HepG2 (cell line): ENCODE data around the gene SMAP1. TPM values are rescaled to one million over a fixed set of nuclear protein-coding genes. Genes with fewer than 3 reads are reported as not detected.
A peak's percentile ranks its signal among the peaks of the same experiment; 100 is the strongest.

Source experiments
- ATAC-seq: fragments of 200-7000 bp; cut with Tn5 transposase; 3 replicates; pipeline ENCODE4 v1.9.1; 2020; ENCODE audit warnings: mild to moderate bottlenecking, moderate library complexity
- BruUV-seq: library from RNA; stranded (reverse); fragments of 400-500 nt; replicated peaks from 2 replicates; lab custom pipeline; 2021; lab: Mats Ljungman, UMichigan
- CTCF ChIA-PET: fragments of 300-600 bp; formaldehyde crosslinking; extraction: SDS; loops from one replicate; lab custom pipeline; 2021; ENCODE audit warnings: low total read pairs, inconsistent platforms, low intra/inter-chr PET ratio; lab: Yijun Ruan, JAX
- POLR2A ChIA-PET: fragments of 350-600 bp; sonication (Branson Sonifier 250); formaldehyde crosslinking; loops from one replicate; lab custom pipeline; 2020; ENCODE audit warnings: antibody characterized with exemption, inconsistent platforms; lab: Yijun Ruan, JAX
- DNase-seq: peaks from one replicate; pipeline ENCODE4 v3.0.0-alpha.2; 2015; ENCODE audit warnings: low spot score
- FAIRE-seq: peaks from 3 replicates; lab custom pipeline; 2011; peaks lifted over from hg19 to GRCh38; lab: Jason Lieb, UNC
- H2AFZ ChIP-seq: one replicate; pipeline ENCODE4 v1.6.1; 2011; ENCODE audit warnings: low read length, inconsistent platforms
- H3K27ac ChIP-seq: fragments of 300-600 bp; 3 replicates; pipeline ENCODE4 v1.8.0; 2011; ENCODE audit warnings: mixed run types, mild to moderate bottlenecking, mixed read lengths, low read length, inconsistent platforms; ENCODE audit not compliant: insufficient read depth; ENCODE audit errors: extremely low read length
- H3K27me3 ChIP-seq, 2 experiments: fragments of 200-600 bp in 1 of 2; 2 replicates in 1 of 2; 3 replicates in 1 of 2; pipeline versions ENCODE4 v1.6.0 to v1.8.0; 2011; ENCODE audit warnings: low read length in 2 of 2, mild to moderate bottlenecking in 2 of 2, moderate library complexity in 2 of 2, inconsistent platforms in 1 of 2; ENCODE audit not compliant: insufficient read depth in 2 of 2, control insufficient read depth in 1 of 2
- H3K36me3 ChIP-seq, 2 experiments: fragments of 200-600 bp in 1 of 2; replicated peaks in 1 of 2; 2 replicates in 1 of 2; 3 replicates in 1 of 2; pipeline versions ENCODE4 v1.5.1 to v1.8.0; 2011; ENCODE audit warnings: low read length in 2 of 2, inconsistent platforms in 1 of 2; ENCODE audit not compliant: insufficient read depth in 2 of 2, control insufficient read depth in 1 of 2
- H3K4me1 ChIP-seq: 2 replicates; pipeline ENCODE4 v1.5.1; 2012; ENCODE audit warnings: low read length, inconsistent platforms; ENCODE audit not compliant: insufficient read depth
- H3K4me2 ChIP-seq: 2 replicates; pipeline ENCODE4 v1.6.0; 2011; ENCODE audit warnings: low read depth, low read length, inconsistent platforms
- H3K4me3 ChIP-seq, 3 experiments: fragments of 200-600 bp in 1 of 3; sonication (generic), shearing (Covaris generic) in 1 of 3; replicated peaks in 1 of 3; 2 replicates each; pipeline ENCODE4 v1.5.1; 2011 to 2016; ENCODE audit warnings: low read length in 3 of 3, inconsistent platforms in 2 of 3, low read depth in 2 of 3, mild to moderate bottlenecking in 2 of 3, control low read depth in 1 of 3, mixed read lengths in 1 of 3; ENCODE audit not compliant: insufficient read depth in 1 of 3
- H3K79me2 ChIP-seq: one replicate; pipeline ENCODE4 v1.6.1; 2011; ENCODE audit warnings: low read length, inconsistent platforms; ENCODE audit not compliant: insufficient read depth
- H3K9ac ChIP-seq: 2 replicates; pipeline ENCODE4 v1.6.0; 2011; ENCODE audit warnings: mild to moderate bottlenecking, low read depth, low read length, inconsistent platforms; ENCODE audit not compliant: insufficient read depth
- H3K9me3 ChIP-seq: 2 replicates; pipeline ENCODE4 v1.5.1; 2012; ENCODE audit warnings: mild to moderate bottlenecking, low read length
- H4K20me1 ChIP-seq: 2 replicates; pipeline ENCODE4 v1.6.0; 2011; ENCODE audit warnings: inconsistent platforms, mild to moderate bottlenecking, low read length, moderate library complexity; ENCODE audit not compliant: insufficient read depth
- HOXD1 ChIP-seq: sonication (generic); formaldehyde crosslinking; IDR thresholded peaks from 2 replicates; pipeline ENCODE4 v1.5.0; 2020; ENCODE audit warnings: missing genetic modification reagents
- RAD21 ChIP-seq: fragments of 450-650 bp; formaldehyde crosslinking; IDR thresholded peaks from 2 replicates; pipeline ENCODE4 v1.5.0; 2020; ENCODE audit warnings: mild to moderate bottlenecking
- SMC3 ChIP-seq: IDR thresholded peaks from 2 replicates; pipeline ENCODE4 v1.6.1; 2011; ENCODE audit warnings: low read length, improper control_type of control experiment
- STAG1 ChIP-seq: sonication (generic); formaldehyde crosslinking; IDR thresholded peaks from 2 replicates; pipeline ENCODE4 v1.4.0; 2020; ENCODE audit warnings: missing genetic modification reagents
- WGBS: methylation state at CpG from one replicate; pipeline ENCODE4 v1.1.6; 2017; ENCODE audit warnings: low lambda C conversion rate; 5-methylcytosine and 5-hydroxymethylcytosine counted together
- in situ Hi-C: cut with HindIII; loops from 2 replicates; pipeline ENCODE4 v1.10.0; 2017; ENCODE audit warnings: low pct_unique_long_range_greater_than_20kb; ENCODE audit not compliant: extremely low pct_ligation_motif_present
- intact Hi-C: fragments of 100-400 bp; cut with micrococcal nuclease; formaldehyde crosslinking; loops from one replicate; pipeline ENCODE4 v1.10.0; 2022; ENCODE audit not compliant: unreplicated experiment
- polyA plus RNA-seq, 8 experiments: library from polyadenylated mRNA; depleted of rRNA in 3 of 8; stranded (reverse) in 7 of 8; unstranded in 1 of 8; fragments of >200 nt; fragmentation: Illumina TruSeq in 4 of 8; extraction: Trizol in 4 of 8; gene quantifications; 2 replicates each; pipeline versions ENCODE4 v1.2.1 to v1.2.3, GENCODE V29; 2011 to 2016; ENCODE audit warnings: low read depth in 4 of 8, missing spikeins in 1 of 8, mixed read lengths in 1 of 8; ENCODE audit not compliant: insufficient read depth in 1 of 8
- total RNA-seq, 5 experiments: library from RNA; depleted of rRNA; stranded (reverse); fragments of >200 nt; fragmentation: Illumina TruSeq; extraction: Trizol; gene quantifications; 2 replicates each; pipeline ENCODE4 v1.2.3, GENCODE V29; 2016; ENCODE audit warnings: low read depth in 1 of 5
- TF ChIP-seq, protein P1 (sequence below): sonication (generic); formaldehyde crosslinking; IDR thresholded peaks from 2 replicates; pipeline ENCODE4 v1.5.0; 2020; ENCODE audit warnings: mild to moderate bottlenecking, missing genetic modification reagents, moderate library complexity
- TF ChIP-seq, protein P2 (sequence below): sonication (generic); formaldehyde crosslinking; IDR thresholded peaks from 2 replicates; pipeline ENCODE4 v1.8.1; 2023; ENCODE audit warnings: missing genetic modification reagents, mild to moderate bottlenecking, borderline replicate concordance
- TF ChIP-seq, protein P3 (sequence below): IDR thresholded peaks from 2 replicates; pipeline ENCODE4 v1.6.1; 2012; ENCODE audit warnings: low read depth, low read length, improper control_type of control experiment

Gene SMAP1
- total and polyA plus RNA-seq, 2 of the 13 experiments (the other 11 are each of a cell fraction or from before 2014, with no cell fraction given) = 13.4 to 17.8 TPM

DNA sequence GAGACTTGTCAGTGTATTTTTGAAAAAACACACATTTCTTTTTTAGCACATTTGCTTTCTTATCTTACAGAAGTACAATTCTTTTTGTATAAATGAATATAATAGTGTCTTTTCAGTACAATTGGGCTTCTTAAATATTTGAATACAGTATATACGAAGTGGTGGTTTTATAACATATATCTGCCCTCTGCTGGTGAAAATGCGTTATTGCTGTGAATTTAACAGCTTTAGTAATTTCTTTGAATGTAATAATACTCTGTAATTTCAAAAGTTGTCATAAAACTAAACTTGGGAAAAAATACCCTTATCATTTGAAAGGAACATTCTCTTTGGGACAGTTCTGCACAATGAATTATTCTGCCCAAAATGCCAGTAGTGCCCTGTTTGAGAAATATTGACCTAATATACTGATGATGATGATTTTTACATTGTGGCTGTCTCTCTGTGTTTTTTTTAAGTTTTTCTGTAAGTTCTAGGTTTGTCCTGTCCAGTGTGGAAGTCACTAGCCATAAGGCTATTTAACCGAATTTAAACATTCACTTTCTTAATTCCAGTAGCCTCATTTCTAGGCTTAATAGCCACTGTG is 19.0 kb downstream of the SMAP1 start:
- Histone ChIP-seq H3K9me3 (peaks cover 5% of the 10 kb centered on the region; the same call in 1 of the 2 replicates), H4K20me1 (peaks cover 8% of the 10 kb centered on the region), H3K36me3 (no peaks in the 10 kb centered on the region), H3K27me3 (no peaks in the 10 kb centered on the region), H2AFZ (no peak overlapping the region), H3K4me1 (no peaks in the 10 kb centered on the region), H3K9ac (no peak overlapping the region), H3K27ac (no peak overlapping the region), H3K4me3 (no peak overlapping the region), H3K4me2 (no peak overlapping the region), H3K79me2 (peaks cover 42% of the 10 kb centered on the region)
- ATAC-seq (no peak), DNase-seq (peak; percentile 39), FAIRE-seq (peak; percentile 39)
- CTCF ChIA-PET = interaction anchor here (1.3 to 1.6 kb wide), 4 partner anchors 135 to 466 kb away, joined by 3 to 10 read pairs (median 4); no protein-coding TSS in a partner anchor
- 32% methylated on average over 3 of the region's 3 CpGs for WGBS
- in situ Hi-C loops = loop anchor here (25.0 kb wide), 1 partner anchor 474 kb away; no protein-coding TSS in a partner anchor
- BruUV-seq = no TSS peak
- POLR2A ChIA-PET = interaction anchor here (0.6 kb wide), 1 partner anchor 19 kb away, joined by 4 read pairs; the partner anchor contains the start of gene SMAP1
- TF ChIP-seq SMC3 = peak; percentile 62
- TF ChIP-seq, protein P1, sequence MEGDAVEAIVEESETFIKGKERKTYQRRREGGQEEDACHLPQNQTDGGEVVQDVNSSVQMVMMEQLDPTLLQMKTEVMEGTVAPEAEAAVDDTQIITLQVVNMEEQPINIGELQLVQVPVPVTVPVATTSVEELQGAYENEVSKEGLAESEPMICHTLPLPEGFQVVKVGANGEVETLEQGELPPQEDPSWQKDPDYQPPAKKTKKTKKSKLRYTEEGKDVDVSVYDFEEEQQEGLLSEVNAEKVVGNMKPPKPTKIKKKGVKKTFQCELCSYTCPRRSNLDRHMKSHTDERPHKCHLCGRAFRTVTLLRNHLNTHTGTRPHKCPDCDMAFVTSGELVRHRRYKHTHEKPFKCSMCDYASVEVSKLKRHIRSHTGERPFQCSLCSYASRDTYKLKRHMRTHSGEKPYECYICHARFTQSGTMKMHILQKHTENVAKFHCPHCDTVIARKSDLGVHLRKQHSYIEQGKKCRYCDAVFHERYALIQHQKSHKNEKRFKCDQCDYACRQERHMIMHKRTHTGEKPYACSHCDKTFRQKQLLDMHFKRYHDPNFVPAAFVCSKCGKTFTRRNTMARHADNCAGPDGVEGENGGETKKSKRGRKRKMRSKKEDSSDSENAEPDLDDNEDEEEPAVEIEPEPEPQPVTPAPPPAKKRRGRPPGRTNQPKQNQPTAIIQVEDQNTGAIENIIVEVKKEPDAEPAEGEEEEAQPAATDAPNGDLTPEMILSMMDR (CRISPR knock-in tag) = peak; percentile 48
- TF ChIP-seq STAG1 (CRISPR knock-in tag) = peak; percentile 61
- TF ChIP-seq, protein P2, sequence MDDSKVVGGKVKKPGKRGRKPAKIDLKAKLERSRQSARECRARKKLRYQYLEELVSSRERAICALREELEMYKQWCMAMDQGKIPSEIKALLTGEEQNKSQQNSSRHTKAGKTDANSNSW (CRISPR knock-in tag) = no peak
- no peak for TF ChIP-seq HOXD1 (CRISPR knock-in tag)
- TF ChIP-seq, protein P3, sequence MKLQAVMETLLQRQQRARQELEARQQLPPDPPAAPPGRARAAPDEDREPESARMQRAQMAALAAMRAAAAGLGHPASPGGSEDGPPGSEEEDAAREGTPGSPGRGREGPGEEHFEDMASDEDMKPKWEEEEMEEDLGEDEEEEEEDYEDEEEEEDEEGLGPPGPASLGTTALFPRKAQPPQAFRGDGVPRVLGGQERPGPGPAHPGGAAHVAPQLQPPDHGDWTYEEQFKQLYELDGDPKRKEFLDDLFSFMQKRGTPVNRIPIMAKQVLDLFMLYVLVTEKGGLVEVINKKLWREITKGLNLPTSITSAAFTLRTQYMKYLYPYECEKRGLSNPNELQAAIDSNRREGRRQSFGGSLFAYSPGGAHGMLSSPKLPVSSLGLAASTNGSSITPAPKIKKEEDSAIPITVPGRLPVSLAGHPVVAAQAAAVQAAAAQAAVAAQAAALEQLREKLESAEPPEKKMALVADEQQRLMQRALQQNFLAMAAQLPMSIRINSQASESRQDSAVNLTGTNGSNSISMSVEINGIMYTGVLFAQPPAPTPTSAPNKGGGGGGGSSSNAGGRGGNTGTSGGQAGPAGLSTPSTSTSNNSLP = 0 out of 2 replicates have a peak, but pooled peaks have one; percentile 18
- TF ChIP-seq RAD21 = 0 out of 2 replicates have a peak, but pooled peaks have one; percentile 13
- intact Hi-C loops = loop anchor here (1.0 to 2.0 kb wide), 4 partner anchors 18 to 376 kb away; no protein-coding TSS in a partner anchor
